Mucosa of descending colon (tissue), 3 donors: Measurements from ENCODE around the gene RNF149. TPM values are rescaled to one million over a fixed set of nuclear protein-coding genes. Genes with fewer than 3 reads are reported as not detected.

Experiments
- ATAC-seq: fragments of 200-7000 bp; cut with Tn5 transposase; one replicate; pipeline ENCODE4 v1.9.1; 2020; ENCODE audit warnings: mild to moderate bottlenecking, moderate library complexity
- DNase-seq, 3 donors: peaks; one replicate each; pipeline ENCODE4 v3.0.0-alpha.2; 2020
- H3K36me3 ChIP-seq: fragments of 200-600 bp; one replicate; pipeline ENCODE4 v1.8.0; 2021; ENCODE audit warnings: low read depth, mild to moderate bottlenecking
- H3K4me1 ChIP-seq: fragments of 200-600 bp; one replicate; pipeline ENCODE4 v1.8.0; 2021; ENCODE audit warnings: low read depth, mild to moderate bottlenecking
- H3K4me3 ChIP-seq: fragments of 200-600 bp; one replicate; pipeline ENCODE4 v1.8.0; 2021; ENCODE audit warnings: mild to moderate bottlenecking
- H3K9me3 ChIP-seq: fragments of 200-600 bp; one replicate; pipeline ENCODE4 v1.8.0; 2021; ENCODE audit warnings: mild to moderate bottlenecking
- intact Hi-C, 2 donors: fragments of 100-400 bp; cut with DNase I in 1 of 2; cut with micrococcal nuclease in 1 of 2; formaldehyde crosslinking; loops; one replicate each; pipeline versions ENCODE4 v1.11.0 to v1.11.1; 2022; cut with DNase I, micrococcal nuclease
- total RNA-seq, 3 donors: library from RNA; stranded (reverse); fragmentation: NEBNext Ultra II Directional in 2 of 3; extraction: Animal tissue kit (Norgen Biotek cat#: 25700) in 2 of 3; gene quantifications; one replicate each; pipeline versions ENCODE4 v1.2.1 to v1.2.4, GENCODE V29; 2021 to 2023
- TF ChIP-seq, protein P1 (sequence below): fragments of 200-600 bp; IDR thresholded peaks from one replicate; pipeline ENCODE4 v1.8.0; 2022; ENCODE audit warnings: antibody characterized with exemption, mild to moderate bottlenecking
- donor health status: DM: no; HTN: no; CAD: no; lungs with moderate emphysema.
- donor health status: DM: no; HTN: no; CAD: no.
- donor health status: DM: no; HTN: yes; CAD: no.

RNF149 gene
- total RNA-seq, 3 donors from 2014 or later = 50.5 to 62.5 (median 56.3) TPM

DNA sequence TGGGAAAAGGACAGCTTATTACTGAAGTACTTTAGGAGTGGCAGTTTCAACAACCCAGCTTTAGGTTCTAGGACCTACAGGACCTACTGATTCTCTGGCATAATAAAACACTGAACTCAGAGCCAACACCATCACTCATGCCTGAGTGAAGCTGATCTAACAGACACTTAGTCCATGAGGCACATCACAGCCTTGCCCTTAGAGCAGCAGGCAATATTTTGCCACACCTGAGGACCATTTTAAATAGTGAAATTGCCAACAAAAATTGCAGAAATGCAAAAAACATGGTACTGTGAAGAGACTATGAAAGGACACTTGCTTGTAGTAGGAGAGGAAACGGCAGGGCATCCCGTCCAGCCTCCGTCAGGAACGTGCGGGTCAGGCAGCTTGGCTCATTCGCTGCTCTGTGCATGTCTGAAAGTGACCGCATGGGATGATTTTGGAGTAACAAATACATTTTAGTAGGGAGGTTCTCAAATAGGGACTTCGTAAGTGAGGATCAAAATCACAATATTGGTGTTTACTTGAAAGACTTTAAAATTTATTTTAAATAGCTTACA, 37.7 kb downstream of the RNF149 start:
- DNase-seq = no peak
- no peaks in the 10 kb centered on the region for H3K9me3 ChIP-seq
- TF ChIP-seq, protein P1, sequence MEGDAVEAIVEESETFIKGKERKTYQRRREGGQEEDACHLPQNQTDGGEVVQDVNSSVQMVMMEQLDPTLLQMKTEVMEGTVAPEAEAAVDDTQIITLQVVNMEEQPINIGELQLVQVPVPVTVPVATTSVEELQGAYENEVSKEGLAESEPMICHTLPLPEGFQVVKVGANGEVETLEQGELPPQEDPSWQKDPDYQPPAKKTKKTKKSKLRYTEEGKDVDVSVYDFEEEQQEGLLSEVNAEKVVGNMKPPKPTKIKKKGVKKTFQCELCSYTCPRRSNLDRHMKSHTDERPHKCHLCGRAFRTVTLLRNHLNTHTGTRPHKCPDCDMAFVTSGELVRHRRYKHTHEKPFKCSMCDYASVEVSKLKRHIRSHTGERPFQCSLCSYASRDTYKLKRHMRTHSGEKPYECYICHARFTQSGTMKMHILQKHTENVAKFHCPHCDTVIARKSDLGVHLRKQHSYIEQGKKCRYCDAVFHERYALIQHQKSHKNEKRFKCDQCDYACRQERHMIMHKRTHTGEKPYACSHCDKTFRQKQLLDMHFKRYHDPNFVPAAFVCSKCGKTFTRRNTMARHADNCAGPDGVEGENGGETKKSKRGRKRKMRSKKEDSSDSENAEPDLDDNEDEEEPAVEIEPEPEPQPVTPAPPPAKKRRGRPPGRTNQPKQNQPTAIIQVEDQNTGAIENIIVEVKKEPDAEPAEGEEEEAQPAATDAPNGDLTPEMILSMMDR = no peak
- H3K36me3 ChIP-seq = no peaks in the 10 kb centered on the region
- intact Hi-C loops = no loop called here
- H3K4me1 ChIP-seq = peaks cover 11% of the 10 kb centered on the region
- H3K4me3 ChIP-seq = no peak overlapping the region
- ATAC-seq = no peak

DNA sequence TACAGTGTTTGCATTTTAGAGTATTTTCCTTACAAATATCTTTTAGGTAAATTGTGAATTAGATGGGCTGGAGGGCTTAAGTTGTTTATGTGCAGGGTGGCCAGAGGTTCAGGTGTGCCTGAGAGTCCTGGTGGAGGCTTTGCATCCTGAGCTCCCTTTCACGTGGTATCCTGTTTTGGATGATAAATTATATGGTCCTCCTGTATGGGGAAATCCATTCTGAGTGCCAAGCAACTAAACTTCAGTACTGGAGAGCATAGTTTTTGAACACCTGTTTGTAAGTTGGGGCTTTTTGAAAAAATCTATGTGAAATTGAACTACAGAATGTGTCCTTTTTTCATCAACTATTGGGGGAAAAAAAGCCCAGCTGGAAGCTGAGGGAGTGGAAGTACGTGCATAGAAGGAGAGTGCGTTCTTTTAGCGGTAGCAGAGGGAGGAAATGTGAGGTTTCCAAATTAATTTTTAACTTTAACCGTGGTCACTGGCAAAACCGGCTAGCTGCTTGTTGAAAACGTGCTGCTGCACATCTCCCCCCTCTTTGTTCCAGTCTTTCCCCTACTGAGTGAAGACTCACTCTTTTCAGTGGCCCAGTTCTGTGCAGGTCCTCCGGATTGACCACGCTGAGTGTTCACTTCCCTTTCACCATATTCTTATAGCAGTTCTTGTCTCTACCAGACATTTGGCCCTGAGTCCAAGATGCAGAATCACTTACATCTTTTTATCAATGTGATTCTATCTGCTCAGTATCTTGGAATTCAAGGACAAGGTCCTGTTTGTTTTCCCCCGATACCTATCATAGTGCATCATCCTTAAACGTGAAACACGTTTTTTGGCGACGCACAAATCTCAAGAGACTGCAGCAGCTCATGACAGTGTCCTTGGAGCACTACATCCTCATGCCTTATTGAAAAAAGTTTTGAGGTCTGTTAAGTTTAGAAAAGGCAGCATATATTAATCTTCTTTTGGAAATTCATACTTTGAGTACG, 40.5 kb downstream of the RNF149 start:
- peak; percentile 57 for ATAC-seq

DNA sequence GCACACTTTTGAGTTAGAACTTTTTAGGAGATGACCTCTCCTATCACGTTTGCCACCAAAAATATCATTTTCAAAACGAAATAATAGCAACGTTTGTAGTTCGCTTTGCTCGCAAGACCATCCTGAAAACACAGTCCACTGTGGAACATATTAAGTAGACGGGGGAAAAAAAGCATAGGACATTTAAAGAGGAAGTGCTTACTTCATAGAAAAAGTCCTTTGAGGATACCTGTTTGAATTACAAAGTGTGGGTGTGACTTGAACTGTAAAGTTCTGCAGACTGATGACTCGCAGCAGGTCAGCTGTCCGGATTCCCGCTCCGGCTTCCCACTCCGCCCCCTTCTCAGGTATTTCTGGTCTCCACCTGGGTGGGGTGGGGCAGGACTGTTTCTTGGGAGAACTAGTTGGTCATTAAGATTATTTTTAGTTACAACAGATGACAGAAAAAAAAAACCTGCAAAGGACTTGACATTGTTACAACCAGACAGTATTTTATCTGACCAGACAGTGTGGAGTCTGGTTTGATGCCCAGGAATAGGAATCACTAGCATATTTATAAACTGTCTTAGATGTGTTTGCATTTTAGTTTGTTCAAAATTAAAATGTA, 42.5 kb downstream of the RNF149 start:
- peak; percentile 96 for ATAC-seq
- no peaks in the 10 kb centered on the region for H3K36me3 ChIP-seq

More for the DNA sequence above, 40.5 kb downstream of the RNF149 start:
- no peaks in the 10 kb centered on the region for H3K9me3 ChIP-seq
- peaks cover 11% of the 10 kb centered on the region for H3K4me1 ChIP-seq
- no peak overlapping the region for H3K4me3 ChIP-seq
- DNase-seq = no peak
- intact Hi-C loops = no loop called here
- TF ChIP-seq, protein P1 = no peak
- no peaks in the 10 kb centered on the region for H3K36me3 ChIP-seq

DNA sequence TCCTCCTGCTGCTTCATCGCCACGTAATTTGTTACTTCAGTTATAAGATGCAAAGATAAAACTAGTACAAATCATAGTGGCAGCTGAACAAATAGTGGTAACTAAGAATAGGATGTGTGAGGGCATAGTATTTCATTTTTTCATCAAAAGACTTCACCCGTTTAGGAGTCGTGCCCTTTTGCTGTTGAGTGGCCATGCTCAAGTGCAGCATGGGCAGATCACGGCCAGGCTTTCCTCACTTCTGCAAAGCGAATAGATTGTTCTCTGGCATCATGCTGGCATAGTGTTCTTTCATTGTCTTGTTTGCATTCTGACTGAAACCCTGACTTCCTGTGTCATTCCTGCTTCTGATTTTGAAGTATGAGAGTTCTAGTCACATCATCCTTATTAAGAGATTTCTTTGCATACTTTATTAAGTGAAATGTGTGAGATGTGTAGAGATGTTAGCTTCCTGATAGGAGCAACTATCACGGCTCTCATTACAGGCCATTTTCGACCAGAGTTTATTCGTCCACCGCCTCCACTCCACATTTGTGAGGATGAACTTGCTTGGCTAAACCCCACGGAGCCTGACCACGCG, 44.1 kb downstream of the RNF149 start:
- DNase-seq (no peak), ATAC-seq (no peak)
- no peaks in the 10 kb centered on the region for H3K36me3 ChIP-seq
- peaks cover 11% of the 10 kb centered on the region for H3K4me1 ChIP-seq
- intact Hi-C loops = no loop called here
- no peaks in the 10 kb centered on the region for H3K9me3 ChIP-seq
- no peak overlapping the region for H3K4me3 ChIP-seq
- TF ChIP-seq, protein P1 = no peak

More for the DNA sequence above, 42.5 kb downstream of the RNF149 start:
- peak; percentile 79 to 85 (median 79) for DNase-seq
- no peak overlapping the region for H3K4me3 ChIP-seq
- peaks cover 11% of the 10 kb centered on the region for H3K4me1 ChIP-seq
- no peaks in the 10 kb centered on the region for H3K9me3 ChIP-seq
- TF ChIP-seq, protein P1 = no peak
- intact Hi-C loops = no loop called here

DNA sequence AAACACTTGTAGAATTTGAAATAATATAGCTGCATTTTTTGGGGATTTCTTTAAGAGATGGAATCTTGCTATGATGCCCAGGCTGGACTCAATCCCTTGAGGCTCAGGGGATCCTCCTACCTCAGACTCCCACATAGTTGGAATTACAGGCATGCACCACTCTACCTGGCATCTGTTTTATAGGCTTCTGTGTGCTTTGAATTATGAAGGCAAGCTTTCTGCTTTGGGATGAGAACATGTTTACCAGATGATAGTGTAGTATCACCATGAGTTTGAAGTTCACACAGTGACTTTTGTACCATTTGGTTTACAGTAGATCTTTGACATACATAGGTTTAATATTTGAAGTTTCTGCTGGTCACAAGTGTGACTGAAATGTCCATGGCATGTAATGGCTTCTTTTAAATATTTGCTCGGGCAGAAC, 45.1 kb downstream of the RNF149 start:
- no peak for ATAC-seq
- Histone ChIP-seq H3K36me3 (no peaks in the 10 kb centered on the region), H3K4me3 (no peak overlapping the region), H3K4me1 (peaks cover 11% of the 10 kb centered on the region), H3K9me3 (no peaks in the 10 kb centered on the region)
- intact Hi-C loops = no loop called here
- DNase-seq = no peak
- TF ChIP-seq, protein P1 = no peak
